ENCODE data around the gene ANO4. TPM values are rescaled to one million over a fixed set of nuclear protein-coding genes. Genes with fewer than 3 reads are reported as not detected.
"Not testable (repeated sequence)": the region's sequence is repeated elsewhere in the genome, so short reads cannot be mapped to it uniquely, and the experiment has no call there.

ANO4 gene
- total RNA-seq, 1 donor from 2014 or later, result not detected

- DNase-seq (ENCODE audit: low spot score); intact Hi-C loops (cut with micrococcal nuclease); H3K9me3 Mint-ChIP-seq; H3K27ac Mint-ChIP-seq; H3K36me3 Mint-ChIP-seq (ENCODE audit: low read depth); H3K4me1 Mint-ChIP-seq (ENCODE audit: low read depth); H3K4me3 Mint-ChIP-seq; H3K27me3 Mint-ChIP-seq (ENCODE audit: insufficient read depth): not testable (repeated sequence)
These were observed 351.3 kb downstream of the ANO4 start for GRCh38 chr12:101145777-101146431.

DNA sequence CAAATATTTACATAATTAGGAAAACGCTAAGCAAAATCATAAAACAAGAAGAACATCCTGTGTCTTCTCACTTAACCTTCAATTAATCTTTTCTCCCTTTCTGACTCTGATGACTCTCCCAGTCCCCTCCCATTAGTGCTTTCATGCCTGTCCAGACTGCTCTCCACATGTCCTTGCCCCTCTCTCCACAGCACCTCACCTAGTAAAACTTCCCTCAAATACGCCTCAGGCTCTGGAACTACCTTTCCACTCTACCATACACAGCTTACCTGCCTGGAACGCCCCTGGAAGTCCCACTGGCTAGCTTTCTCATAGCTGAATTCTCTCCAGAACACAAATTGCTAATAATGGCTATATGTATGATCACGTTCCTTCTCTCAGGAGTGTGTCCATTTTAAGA, 370.7 kb downstream of the ANO4 start:
- no peaks in the 10 kb centered on the region for H3K9me3 Mint-ChIP-seq
- H3K4me3 Mint-ChIP-seq, result no peak overlapping the region
- H3K27ac Mint-ChIP-seq, result no peak overlapping the region
- no peaks in the 10 kb centered on the region for H3K36me3 Mint-ChIP-seq (ENCODE audit: low read depth)
- no peak for DNase-seq (ENCODE audit: low spot score)
- no peaks in the 10 kb centered on the region for H3K27me3 Mint-ChIP-seq (ENCODE audit: insufficient read depth)
- no peaks in the 10 kb centered on the region for H3K4me1 Mint-ChIP-seq (ENCODE audit: low read depth)
- intact Hi-C loops (cut with micrococcal nuclease), result no loop called here

DNA sequence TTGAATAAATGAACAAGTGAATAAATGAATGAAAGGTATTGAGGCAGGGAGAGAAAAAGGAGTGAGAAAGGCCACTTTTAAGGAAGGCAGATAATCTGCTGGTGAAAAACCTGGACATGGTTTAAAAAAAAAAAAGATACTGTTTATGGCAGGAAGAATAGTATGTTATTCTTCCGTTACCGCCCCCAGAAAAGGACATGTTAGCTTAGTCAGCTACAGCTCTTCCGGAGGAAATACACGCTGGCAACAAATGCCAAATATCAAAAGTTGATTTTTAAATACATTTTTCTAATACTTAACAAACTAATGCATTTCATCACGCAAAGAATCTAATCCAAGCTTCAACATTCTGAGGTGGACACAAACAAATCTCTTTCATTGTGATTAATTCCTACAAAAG, 372.3 kb downstream of the ANO4 start:
- intact Hi-C loops (cut with micrococcal nuclease), result no loop called here
- Mint-ChIP-seq H3K4me3 (no peak overlapping the region), H3K36me3 (ENCODE audit: low read depth) (no peaks in the 10 kb centered on the region), H3K27me3 (ENCODE audit: insufficient read depth) (no peaks in the 10 kb centered on the region), H3K4me1 (ENCODE audit: low read depth) (no peaks in the 10 kb centered on the region), H3K9me3 (no peaks in the 10 kb centered on the region), H3K27ac (no peak overlapping the region)
- no peak for DNase-seq (ENCODE audit: low spot score)

- Mint-ChIP-seq H3K9me3 (no peaks in the 10 kb centered on the region), H3K27me3 (ENCODE audit: insufficient read depth) (no peaks in the 10 kb centered on the region), H3K36me3 (ENCODE audit: low read depth) (no peaks in the 10 kb centered on the region), H3K4me3 (no peak overlapping the region), H3K27ac (no peak overlapping the region), H3K4me1 (ENCODE audit: low read depth) (no peaks in the 10 kb centered on the region)
- intact Hi-C loops (cut with micrococcal nuclease), result no loop called here
- no peak for DNase-seq (ENCODE audit: low spot score)
These were observed 373.4 kb downstream of the ANO4 start for GRCh38 chr12:101168001-101168400.

DNA sequence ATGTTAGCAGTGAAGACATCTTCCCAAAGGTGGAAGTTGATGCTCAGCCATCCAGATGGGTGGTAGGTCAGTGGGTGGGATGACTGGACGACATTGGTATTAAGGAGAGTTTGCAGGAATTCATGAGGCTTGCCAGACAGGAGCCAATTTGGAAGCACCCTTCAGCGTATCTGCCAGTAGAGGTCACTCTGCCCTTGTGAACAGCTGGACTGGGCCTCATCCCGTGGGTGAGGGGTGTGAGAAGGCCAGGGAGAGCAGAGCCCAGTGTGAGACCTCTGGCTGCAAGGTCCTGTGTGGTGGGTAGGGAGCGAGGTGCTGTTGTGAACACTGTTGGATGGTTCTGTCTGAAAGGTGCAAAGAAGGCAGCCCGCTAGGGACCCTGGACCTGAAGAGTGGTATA, 377.7 kb downstream of the ANO4 start:
- Mint-ChIP-seq H3K27me3 (ENCODE audit: insufficient read depth) (no peaks in the 10 kb centered on the region), H3K4me1 (ENCODE audit: low read depth) (no peaks in the 10 kb centered on the region), H3K9me3 (no peaks in the 10 kb centered on the region), H3K27ac (no peak overlapping the region), H3K4me3 (no peak overlapping the region), H3K36me3 (ENCODE audit: low read depth) (no peaks in the 10 kb centered on the region)
- no peak for DNase-seq (ENCODE audit: low spot score)
- intact Hi-C loops (cut with micrococcal nuclease), result no loop called here

DNA sequence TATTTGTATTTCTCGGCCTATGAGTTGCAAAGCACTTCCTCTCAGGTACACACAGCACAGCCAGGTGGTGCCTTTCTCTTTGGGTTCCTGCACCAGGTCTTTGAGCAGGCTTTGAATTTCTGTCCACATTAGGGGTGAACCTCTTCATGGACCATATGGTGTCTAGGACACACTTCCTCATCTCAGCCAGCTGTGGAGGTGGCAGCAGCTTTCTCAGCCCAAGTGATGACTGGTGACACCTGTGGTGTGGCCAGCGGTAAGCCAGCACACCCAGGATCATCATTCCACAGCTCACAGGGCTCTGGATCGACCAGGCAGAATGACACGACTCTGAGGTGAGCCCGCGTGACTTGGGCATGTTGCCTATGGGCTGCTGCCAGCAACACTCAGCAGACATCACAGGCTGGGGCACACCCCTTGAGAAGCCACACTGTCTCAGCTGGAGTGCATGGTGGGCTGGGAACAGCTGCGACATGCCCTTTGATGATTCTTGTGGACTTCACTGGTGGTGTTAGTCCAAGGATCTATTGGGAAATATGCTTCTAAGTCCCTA, 378.7 kb downstream of the ANO4 start:
- Mint-ChIP-seq H3K9me3 (no peaks in the 10 kb centered on the region), H3K4me1 (ENCODE audit: low read depth) (no peaks in the 10 kb centered on the region), H3K27ac (no peak overlapping the region), H3K4me3 (no peak overlapping the region), H3K27me3 (ENCODE audit: insufficient read depth) (no peaks in the 10 kb centered on the region), H3K36me3 (ENCODE audit: low read depth) (no peaks in the 10 kb centered on the region)
- intact Hi-C loops (cut with micrococcal nuclease), result no loop called here
- DNase-seq (ENCODE audit: low spot score), result no peak

DNA sequence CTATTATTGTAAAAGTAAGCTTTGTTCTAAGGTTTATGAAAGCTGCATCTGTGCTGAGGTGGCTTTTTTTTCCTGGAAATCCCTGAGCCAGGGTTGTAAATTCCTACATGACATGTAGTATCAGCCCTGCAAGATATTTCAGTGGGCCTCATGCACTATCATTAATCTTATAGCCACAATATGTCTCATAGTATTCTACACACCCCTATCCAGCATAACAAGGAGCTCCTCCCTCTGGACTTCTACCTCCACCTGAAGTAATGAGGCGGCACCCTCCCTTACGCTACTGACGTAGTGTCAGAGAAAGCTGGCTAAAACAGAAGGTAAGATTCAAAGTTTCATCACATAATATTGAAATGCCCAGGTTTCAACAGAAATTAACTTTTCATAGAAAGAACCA, 380.0 kb downstream of the ANO4 start:
- Mint-ChIP-seq H3K36me3 (ENCODE audit: low read depth) (no peaks in the 10 kb centered on the region), H3K4me3 (no peak overlapping the region), H3K4me1 (ENCODE audit: low read depth) (no peaks in the 10 kb centered on the region), H3K9me3 (no peaks in the 10 kb centered on the region), H3K27me3 (ENCODE audit: insufficient read depth) (no peaks in the 10 kb centered on the region), H3K27ac (no peak overlapping the region)
- no peak for DNase-seq (ENCODE audit: low spot score)
- intact Hi-C loops (cut with micrococcal nuclease), result no loop called here

Other genes starting within 250 kb of the ANO4 start
- gene GAS2L3, start 221.1 kb upstream of the ANO4 start, total RNA-seq, result 0.86 and 1.0 TPM in 2 replicates

All from activated T-helper 1 cell treated with anti-CD3 and anti-CD28 coated beads, Interleukin-12 subunit alpha, Interleukin-12 subunit beta, Interleukin-2, Interleukin-4 antibody, amounts not matched to agents 30 ng/mL and 10 ng/mL and 1 ng/mL, durations not matched to agents 14 hours and 24 hours and 36 hours (primary cell).